Vagina (tissue), 2 donors: Measurements from ENCODE around the gene SSU72.
A peak's percentile ranks its signal among the peaks of the same experiment; 100 is the strongest.

Experiments
- POLR2A ChIP-seq, 2 donors: fragments of 450-650 bp; IDR thresholded peaks; one replicate each; pipeline ENCODE4 v1.6.1; 2017; ENCODE audit warnings: antibody characterized with exemption in 2 of 2, mild to moderate bottlenecking in 2 of 2, moderate library complexity in 2 of 2
- POLR2AphosphoS5 ChIP-seq, 2 donors: sonication (generic); formaldehyde crosslinking; IDR thresholded peaks; one replicate each; pipeline ENCODE4 v1.9.0; 2017; ENCODE audit warnings: antibody characterized with exemption in 2 of 2, mild to moderate bottlenecking in 2 of 2, low read depth in 1 of 2; ENCODE audit not compliant: insufficient read depth in 1 of 2
- TF ChIP-seq, protein P1 (sequence below), 3 experiments: fragments of 450-650 bp in 2 of 3; fragments of 200-600 bp in 1 of 3; sonication (generic) in 1 of 3; IDR thresholded peaks; one replicate each; pipeline ENCODE4 v1.5.1; 2017 to 2019; ENCODE audit warnings: antibody characterized with exemption in 3 of 3, mild to moderate bottlenecking in 2 of 3, moderate library complexity in 2 of 3

DNA sequence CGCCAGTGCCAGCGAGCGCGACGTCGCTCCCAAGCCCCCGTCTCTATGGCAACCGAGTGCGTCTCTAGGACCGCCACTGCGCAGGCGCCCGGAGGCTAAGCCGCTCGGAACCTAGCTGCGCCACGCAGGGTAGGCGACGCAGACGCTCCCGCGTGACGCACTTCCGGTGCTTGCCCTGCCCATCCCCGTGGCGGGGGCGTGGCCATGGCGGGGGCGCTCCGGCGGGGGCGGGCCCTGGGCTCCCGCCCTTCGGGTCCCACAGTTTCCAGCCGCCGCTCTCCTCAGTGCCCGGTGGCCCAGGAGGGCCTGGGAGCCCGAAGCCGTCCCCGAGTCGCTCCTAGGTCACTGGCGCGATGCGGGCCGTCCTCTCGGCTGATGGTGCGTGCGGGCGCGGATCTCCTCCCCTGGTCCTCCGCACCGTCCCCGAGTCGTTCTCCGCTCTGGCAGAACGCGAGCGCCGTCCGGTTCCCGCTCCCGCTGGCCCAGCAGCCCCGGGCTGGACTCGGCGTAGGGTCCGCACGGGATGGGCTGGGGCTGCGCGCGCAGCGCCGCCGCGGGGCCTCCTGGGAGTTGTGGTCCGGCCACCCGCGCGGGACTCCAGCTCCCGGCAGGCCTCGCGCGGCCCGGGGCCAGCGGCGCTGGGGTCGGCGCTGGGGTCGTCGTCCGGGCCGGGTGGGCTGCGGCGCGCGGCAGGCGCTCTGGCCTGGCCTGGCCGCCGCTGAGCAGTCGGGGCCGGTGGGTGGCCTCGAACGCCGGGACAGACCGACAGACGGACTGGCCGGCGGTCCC, 40.8 kb upstream of the SSU72 start, which contains the start of gene MIB2:
- TF ChIP-seq, protein P1, sequence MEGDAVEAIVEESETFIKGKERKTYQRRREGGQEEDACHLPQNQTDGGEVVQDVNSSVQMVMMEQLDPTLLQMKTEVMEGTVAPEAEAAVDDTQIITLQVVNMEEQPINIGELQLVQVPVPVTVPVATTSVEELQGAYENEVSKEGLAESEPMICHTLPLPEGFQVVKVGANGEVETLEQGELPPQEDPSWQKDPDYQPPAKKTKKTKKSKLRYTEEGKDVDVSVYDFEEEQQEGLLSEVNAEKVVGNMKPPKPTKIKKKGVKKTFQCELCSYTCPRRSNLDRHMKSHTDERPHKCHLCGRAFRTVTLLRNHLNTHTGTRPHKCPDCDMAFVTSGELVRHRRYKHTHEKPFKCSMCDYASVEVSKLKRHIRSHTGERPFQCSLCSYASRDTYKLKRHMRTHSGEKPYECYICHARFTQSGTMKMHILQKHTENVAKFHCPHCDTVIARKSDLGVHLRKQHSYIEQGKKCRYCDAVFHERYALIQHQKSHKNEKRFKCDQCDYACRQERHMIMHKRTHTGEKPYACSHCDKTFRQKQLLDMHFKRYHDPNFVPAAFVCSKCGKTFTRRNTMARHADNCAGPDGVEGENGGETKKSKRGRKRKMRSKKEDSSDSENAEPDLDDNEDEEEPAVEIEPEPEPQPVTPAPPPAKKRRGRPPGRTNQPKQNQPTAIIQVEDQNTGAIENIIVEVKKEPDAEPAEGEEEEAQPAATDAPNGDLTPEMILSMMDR (IDR thresholded peaks at IDR 0.05) = no peak
- TF ChIP-seq POLR2A (IDR thresholded peaks at IDR 0.05) = peak in 1 of 2 donors; percentile 69
- TF ChIP-seq POLR2AphosphoS5 (IDR thresholded peaks at IDR 0.05; ENCODE audit: insufficient read depth in 1 of 2, low read depth in 1 of 2) = peak; percentile 81 to 89
